ENCODE measurements around the gene MOSPD3. TPM values are rescaled to one million over a fixed set of nuclear protein-coding genes. Genes with fewer than 3 reads are reported as not detected.

MOSPD3 gene
- total and polyA plus RNA-seq, 2 of the 8 experiments (the other 6 are each of a cell fraction or from before 2014, with no cell fraction given) = 20.7 to 21.4 TPM

DNA sequence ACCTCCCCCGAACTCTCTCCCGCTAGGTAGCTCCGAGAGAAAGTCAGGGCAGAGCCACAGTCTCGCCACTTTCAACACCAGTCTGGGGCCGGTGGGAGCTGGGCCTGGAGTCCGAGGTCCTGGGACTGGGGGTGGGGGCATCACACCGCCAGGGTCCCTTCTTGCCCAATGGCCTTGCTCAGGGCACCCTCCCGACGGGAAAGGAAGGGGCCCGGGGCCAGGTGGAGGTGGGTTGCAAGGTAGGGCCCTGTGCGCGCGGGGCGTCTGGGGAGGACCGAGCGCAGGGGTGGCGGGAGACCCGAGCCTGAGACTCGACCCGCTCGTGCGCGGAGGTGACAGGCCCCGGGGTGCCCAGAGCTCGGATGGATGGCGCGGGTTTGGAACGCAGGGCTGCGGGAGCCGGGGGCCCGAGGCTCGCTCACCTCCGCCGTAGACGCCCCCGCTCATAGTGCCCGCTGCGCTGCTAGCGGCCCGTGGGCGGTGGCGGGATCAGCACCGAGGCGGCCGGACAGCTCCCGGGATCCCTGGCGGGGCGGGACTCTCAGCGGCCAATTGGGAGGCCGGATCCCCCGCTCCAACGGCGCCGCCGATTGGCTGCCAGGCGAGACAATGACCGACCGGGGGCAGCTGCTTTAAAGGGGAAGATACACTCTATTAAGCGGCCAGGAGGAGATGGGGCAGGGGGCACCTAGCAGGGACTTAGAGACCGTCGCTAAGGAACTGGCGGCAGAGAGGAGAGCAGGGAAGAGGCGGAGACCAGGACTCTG, 43.8 kb downstream of the MOSPD3 start, which contains the start of gene ACTL6B (continued):
- TF ChIP-seq RNF2 (IDR thresholded peaks at IDR 0.05; ENCODE audit: borderline replicate concordance, low read depth, low read length, missing control alignments, poor library complexity, severe bottlenecking) = no peak
- TF ChIP-seq TAF7 (optimal IDR thresholded peaks at IDR 0.05; ENCODE audit: borderline replicate concordance, low read depth, low read length) = no peak
- peak; percentile 84; the same call in 1 of the 2 replicates for TF ChIP-seq SP1 (IDR thresholded peaks at IDR 0.05; ENCODE audit: low read depth, low read length)
- TF ChIP-seq HDAC2 (IDR thresholded peaks at IDR 0.05; ENCODE audit: borderline replicate concordance in 1 of 2, low read depth in 2 of 2, low read length in 2 of 2) = peak in 1 of 2 experiments; percentile 30; a peak in 1 of 4 replicates
- no peak for TF ChIP-seq EP300 (IDR thresholded peaks at IDR 0.05; ENCODE audit: borderline replicate concordance in 1 of 2, low read depth in 2 of 2, low read length in 2 of 2)
- TF ChIP-seq EGR1 (IDR thresholded peaks at IDR 0.05; ENCODE audit: borderline replicate concordance, low read depth, low read length) = peak; percentile 97
- TF ChIP-seq, protein P1, sequence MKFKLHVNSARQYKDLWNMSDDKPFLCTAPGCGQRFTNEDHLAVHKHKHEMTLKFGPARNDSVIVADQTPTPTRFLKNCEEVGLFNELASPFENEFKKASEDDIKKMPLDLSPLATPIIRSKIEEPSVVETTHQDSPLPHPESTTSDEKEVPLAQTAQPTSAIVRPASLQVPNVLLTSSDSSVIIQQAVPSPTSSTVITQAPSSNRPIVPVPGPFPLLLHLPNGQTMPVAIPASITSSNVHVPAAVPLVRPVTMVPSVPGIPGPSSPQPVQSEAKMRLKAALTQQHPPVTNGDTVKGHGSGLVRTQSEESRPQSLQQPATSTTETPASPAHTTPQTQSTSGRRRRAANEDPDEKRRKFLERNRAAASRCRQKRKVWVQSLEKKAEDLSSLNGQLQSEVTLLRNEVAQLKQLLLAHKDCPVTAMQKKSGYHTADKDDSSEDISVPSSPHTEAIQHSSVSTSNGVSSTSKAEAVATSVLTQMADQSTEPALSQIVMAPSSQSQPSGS (IDR thresholded peaks at IDR 0.05; ENCODE audit: low read length) = peak; percentile 72; the same call in 1 of the 2 replicates
- no peak for TF ChIP-seq FOSL1 (IDR thresholded peaks at IDR 0.05; ENCODE audit: insufficient read depth, low read depth, low read length)
- no peak for TF ChIP-seq JUND (IDR thresholded peaks at IDR 0.05; ENCODE audit: low read length)
- no peak for TF ChIP-seq NRF1 (IDR thresholded peaks at IDR 0.05; ENCODE audit: low read depth, low read length)
- peak; percentile 51; the same call in 1 of the 2 replicates for TF ChIP-seq POLR2AphosphoS5 (IDR thresholded peaks at IDR 0.05; ENCODE audit: low read depth, low read length)
- TF ChIP-seq SIN3A (conservative IDR thresholded peaks at IDR 0.05 in 1 of 2, IDR thresholded peaks at IDR 0.05 in 1 of 2; ENCODE audit: low read depth in 1 of 2, low read length in 2 of 2) = peak; percentile 88 to 93
